Measurements from ENCODE around the gene ATP8A2.

The ATP8A2 gene

DNA sequence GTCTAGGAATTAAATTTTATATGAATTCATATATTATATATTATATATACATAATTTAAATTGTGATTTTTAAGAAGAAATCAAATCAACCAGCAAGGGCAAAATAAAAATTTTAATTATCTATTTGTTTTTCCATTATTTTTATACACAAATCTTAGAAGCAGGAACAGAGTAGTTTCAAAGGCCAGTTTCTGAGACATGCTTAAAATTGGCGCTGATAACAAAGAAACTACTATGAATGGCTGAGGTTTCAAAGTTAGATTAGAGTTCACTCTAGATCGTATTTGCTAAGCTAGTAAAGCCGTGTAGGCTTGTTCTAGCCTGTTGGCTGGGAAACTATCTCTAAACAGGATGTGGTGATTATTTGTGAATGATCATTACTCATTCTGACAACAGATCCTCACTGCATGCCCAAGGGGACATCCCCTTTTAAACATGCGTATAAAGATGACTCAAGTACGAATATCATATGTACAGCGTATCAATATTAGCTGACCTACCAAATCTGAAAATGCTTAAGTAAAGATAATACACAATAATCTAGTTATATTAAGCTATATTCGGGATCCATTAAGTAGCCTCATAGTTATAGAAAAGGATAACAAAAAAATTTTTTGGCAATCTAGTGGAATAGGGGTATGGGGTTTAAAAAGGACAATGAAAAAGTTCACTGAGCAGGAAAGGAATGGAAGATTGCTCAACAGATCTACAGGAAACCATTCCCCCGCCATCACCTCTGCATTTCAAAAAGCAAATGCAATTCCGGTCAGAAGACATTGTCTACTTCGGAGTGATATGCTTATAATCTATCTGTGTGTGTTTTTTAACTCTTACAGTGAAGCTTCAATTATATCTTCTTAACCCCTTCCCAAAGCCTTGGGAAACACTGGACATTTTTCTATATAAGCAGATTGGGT is 529.9 kb downstream of the ATP8A2 start:
- DNase-seq: peak; percentile 26

DNA sequence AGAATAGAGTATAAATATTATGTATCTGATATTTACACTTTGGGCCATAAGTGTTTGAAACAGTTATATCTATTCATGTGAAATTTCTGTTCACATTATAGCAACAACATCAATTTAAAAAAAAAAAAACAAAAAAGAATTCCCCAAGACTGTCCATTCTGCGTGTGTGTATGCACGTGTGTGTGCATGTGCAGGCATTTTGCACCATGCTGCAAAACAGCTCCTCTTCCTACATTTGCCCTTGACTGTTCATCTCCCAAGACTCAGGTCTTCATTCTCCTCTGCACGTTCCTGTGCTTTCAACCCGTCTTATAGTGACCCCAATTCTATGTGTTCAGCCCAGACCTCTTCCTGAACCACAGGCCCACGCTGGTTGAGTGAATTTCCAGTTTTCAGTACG is 530.7 kb downstream of the ATP8A2 start:
- no peak for DNase-seq

DNA sequence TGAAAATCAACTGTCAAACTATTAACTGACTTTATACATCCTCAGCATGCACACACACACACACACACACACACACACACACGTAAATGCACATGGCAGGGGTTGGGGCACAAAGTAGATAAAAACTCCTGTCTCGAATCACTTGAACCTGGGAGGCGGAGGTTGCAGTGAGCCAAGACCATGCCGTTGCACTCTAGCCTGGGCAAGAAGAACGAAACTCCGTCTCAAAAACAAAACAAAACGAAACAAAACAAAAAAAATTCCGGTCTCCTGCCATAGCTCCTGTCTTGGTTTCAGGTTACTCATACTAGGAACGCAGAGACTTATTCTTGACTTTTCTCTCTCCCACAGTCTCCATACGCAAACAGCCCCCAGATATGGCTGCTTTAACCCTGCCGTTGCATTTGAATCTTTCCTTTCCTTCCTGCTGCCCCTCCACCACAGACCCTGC is 531.1 kb downstream of the ATP8A2 start:
- no peak for DNase-seq

DNA sequence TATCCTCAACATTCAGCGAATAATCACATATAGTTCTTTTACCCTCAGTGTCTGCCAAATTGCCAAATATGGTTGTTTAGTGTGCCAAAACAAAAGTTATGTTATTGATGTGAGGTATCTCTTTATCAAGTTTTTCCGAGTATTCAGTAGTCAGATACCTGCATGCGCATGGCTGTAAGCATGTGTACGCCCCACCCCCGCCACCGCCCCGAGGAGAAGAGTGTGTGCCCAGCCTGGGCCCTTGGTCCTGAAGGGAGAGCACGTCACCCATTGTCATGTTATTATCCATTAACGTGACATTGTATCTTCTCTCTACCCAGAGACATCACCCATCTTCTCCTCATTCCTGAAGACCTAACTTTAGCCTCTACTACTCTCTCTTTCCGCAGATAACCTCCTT is 533.1 kb downstream of the ATP8A2 start:
- DNase-seq: no peak

DNA sequence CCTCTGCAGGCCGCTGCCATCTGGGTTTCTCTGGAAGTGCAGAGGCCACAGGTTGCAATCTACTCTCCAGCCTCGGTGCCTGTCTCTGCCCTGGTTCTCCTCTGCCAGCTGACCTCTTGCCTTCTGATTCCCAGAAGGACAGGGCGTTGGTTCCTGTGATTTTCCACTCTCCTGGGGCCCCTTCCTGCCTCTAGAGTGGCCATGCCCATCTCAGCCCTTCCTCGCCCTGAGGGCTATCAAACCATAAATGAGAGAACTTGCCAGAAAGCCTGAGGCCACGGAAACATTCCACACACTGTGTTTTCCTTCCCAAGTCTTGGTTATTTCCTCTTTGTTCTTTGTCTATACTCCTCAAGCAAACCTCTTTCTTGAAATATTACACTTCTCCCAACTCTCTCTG is 533.8 kb downstream of the ATP8A2 start:
- no peak for DNase-seq

DNA sequence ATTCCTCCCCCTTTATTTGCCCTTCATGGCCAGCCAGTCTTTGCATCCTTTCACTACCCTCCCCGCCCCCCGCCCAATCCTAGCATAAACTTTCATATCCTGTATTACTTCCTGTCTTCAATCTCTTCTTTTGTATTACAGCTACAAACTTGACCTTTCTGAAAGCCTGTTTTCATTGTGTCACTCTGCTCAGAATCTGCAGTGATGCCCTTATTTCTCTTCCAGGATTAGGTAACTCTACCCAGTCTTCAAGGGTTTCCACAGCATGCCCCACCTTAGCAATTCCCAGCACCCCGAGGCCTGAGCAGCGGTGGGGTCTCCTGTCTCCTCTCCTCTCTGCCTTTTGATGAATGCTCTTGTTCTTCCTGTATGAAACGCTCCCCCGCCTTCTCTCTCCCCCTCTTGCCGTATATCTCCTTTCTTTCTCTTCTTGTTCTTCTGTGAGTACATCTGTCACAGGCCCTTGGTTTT is 534.5 kb downstream of the ATP8A2 start:
- DNase-seq: no peak

DNA sequence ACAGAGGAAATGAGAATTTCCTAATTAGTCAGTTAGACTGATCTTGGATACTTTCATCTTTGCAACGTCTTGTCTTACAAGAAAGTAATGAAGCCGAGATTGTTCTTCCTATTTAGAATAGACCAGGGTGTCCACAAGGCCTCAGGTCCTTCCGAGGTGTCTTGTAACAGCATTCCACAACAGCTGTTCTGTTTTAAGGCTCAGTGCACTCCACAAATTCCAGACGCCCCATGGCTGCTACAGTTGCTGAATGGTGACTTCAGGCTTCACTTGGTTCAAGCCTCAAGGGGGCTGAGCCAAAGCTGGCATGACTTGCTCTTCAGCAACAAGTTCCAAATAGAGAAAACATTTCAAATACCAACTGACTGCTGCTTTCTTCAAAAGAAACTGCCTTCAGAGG is 536.6 kb downstream of the ATP8A2 start:
- DNase-seq: no peak

DNA sequence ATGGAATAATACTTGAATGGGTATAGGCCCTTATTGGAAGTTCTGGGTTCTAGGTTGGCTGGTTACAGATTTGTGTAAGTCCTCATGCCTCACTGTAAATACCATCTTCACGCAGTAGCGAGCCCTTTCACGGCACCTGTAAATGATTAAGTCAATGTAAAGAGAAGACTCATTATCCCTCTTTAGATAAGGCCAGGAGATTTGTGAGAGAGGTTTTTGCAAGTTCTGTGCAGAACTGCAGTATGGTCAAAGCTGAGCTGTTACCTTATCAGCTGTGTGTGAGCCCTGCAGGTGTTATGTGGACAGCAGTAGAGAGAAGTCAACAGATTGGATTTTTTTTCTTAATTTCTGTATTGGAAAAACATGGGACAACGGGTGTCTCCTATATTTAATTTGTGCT is 538.5 kb downstream of the ATP8A2 start:
- no peak for DNase-seq

DNA sequence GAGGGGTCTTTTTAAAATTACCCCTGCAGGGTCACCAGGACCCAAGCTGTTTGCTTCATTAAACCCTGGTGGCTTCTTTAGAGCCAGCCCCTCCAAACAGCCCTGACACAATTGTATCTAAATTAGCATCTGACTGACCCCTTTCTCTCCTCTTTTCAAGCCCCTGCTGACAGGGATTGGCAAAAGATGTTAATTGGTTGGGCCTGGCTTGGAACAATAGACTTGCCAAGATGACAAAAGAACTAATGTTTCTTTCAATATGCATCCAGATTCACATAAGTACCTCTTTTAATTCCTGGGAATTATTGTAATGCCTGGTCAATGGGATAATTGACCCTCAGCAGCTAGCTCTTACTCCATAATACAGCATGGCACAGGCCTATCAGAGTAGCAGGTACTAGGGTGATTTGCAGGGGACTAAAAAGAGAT is 539.2 kb downstream of the ATP8A2 start:
- no peak for DNase-seq

DNA sequence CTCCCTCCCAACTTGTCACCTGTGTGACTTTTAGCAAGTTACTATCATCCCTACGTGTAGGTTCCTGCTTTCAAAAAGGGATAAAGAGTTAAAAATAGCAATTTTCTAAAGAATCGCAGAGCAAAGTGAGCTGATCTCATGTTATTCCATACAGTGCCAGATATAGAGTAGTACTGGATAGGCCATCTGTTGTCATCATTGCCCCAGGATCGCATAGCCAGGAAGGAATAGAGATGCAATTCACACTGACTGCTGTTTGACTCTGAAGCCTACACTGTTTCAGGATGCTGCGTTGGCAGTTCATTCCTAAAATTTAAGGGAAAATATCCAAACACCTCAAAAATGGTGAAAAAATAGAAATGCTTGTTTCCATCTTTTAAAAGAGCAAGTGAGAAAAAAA is 541.2 kb downstream of the ATP8A2 start:
- no peak for DNase-seq

DNA sequence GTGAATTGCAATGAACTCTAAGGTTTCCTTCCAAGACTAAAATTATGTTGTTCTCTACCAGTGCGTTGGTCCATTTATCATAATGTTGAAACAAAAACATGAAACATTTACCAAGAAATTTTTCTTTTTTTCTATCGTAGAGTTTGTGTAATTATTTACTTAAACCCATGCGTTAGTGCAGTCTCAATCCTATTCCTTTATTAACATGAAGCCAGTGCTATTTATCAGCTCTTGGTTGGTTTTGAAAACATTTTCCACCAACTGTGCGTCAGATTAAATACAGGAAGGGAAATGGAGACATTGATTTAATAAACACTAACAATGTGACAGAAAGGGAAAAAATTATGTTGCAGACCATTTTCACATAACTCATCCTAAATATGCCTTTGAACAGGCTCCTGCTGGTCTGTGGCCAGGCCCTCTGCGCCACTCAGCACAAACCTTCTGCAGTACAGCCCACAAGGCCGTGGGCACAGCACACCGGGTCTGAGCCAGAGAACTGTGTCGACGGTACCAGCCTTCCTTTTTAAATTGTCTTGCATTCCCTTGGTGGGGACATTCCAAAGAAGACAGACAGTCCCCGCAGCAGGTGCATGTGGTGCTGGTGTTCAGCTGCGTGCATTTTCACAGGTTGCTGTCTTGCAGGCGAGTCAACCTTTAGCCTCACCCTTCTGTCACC is 544.2 kb downstream of the ATP8A2 start:
- DNase-seq: no peak

DNA sequence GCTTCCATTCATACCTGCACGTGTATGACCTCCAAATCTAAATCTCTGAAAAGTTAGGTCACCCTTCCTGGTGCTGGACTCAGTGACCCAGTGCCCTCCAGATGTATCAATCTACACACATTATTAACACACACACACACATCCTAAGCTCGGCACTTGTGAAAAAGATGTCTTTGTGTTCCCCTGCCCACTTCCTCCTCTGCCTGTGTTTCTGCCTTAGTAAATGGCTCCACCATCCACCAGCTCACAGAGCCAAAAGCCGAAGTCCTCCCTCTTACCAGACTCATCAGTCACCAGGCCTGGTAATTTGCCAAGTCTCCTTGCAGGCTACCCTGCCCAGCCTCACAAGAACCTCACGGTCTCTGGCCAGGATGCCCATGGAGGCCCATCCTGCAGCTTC is 548.5 kb downstream of the ATP8A2 start:
- DNase-seq: no peak

DNA sequence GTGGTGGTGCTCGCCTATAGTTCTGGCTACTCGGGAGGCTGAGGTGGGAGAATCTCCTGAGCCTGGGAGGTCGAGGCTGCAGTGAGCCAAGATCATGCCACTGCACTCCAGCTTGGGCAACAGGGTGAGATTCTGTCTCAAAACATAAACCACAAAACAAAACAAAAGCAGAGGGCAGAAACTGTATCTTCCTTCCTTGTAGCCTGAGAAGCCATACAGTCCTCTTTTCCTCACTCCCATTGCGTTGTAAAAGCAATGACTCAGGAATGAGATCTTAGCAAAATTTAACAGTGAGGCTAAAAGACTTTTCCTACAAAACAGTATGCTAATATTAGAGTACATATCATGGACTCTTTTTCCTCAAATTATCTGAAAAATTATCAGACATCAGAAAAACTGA is 549.2 kb downstream of the ATP8A2 start:
- no peak for DNase-seq

DNA sequence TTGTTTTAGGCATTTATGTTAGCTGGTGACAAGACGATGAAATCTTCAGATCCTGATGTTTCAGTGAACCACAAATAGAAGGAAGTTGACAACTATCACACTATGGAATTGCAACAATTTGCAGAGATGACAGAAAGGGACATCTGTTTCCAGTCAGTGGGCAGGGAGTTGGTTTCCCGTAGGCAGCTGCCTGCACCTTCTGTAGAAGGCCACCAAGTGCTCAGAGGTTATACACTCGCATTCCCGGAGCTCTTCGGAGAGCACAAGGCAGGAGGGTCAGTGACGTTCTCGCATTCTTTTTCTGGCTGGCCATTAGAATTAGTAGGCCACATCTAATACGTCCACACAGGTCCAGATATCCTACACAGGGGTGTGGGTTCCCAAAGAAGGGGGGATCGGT is 550.6 kb downstream of the ATP8A2 start:
- DNase-seq: no peak

DNA sequence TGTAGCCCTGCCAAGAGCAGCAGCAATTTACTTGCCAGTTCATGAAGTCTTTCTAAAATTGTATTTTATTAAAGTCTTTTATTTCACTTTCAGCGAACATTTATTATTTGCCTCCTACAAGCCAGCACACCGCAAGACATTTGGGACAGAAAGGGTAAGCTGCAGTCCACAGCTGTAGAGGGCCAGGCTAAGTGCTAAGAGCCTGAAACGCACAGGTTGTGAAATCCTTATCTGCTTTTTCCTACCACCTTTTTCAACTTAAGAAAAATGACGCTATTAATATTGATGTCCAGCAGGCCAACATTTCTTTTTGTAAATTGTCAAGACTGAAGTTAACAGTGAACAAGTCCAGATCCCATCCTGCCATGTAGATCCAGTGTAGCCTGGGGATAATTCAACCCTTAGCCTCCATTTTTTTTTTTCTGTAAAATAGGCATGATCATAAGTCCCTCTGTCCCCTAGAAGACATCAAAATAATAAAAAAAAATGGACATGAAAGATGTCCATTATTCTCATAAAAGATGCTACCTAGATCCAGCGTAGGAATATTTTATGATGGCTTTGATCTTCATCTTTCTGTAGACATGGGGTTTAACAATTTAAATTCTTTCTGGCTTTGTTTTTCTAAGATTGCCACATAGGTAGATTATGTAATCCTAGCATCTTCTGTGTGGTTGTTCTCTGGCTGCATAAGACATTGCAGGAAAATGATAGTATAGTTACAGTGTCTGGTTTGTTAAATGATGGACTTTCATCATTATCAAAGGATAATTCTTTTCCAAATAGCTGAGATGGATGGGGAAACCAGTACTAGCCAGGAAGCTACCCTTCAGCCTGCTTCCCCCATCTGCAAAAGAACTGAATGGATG is 551.7 kb downstream of the ATP8A2 start:
- DNase-seq: no peak

DNA sequence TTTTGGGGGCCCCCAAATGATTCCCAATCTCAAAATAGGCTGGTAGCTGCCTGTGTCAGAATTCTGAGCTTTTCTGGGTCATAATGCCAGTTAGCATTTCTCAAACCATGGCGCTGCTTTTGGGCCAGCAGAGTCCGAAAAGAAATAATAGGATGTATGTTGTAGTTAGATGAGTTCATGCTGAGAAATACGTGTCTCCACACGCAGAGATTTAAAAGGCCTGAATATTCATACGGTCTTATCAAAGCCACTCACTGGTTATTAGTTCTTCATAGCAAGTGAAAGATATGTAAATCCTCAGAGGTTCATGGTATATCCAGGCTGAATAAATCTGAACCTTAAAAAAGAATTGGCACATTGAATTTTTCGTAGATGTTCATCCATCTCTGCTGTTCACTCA is 555.6 kb downstream of the ATP8A2 start:
- DNase-seq: no peak

DNA sequence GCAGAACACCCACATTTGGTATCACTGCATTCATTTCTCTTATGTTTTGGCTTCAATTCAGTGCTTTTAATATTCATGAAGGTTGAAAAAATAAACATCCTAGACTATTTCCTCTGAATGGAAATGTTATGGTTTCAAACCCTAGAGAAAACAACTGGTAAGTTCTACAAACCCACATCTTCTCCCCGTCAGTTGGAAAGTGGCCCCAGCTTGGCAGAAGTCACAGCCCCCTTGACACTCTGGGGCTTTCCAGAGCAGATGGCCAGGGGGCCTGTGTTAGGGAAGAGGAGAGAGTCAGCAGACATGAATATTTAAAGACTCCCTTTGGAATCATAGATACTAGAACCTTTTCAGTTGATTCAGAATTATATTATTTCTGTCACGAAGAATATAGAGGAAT is 556.2 kb downstream of the ATP8A2 start:
- DNase-seq: no peak

DNA sequence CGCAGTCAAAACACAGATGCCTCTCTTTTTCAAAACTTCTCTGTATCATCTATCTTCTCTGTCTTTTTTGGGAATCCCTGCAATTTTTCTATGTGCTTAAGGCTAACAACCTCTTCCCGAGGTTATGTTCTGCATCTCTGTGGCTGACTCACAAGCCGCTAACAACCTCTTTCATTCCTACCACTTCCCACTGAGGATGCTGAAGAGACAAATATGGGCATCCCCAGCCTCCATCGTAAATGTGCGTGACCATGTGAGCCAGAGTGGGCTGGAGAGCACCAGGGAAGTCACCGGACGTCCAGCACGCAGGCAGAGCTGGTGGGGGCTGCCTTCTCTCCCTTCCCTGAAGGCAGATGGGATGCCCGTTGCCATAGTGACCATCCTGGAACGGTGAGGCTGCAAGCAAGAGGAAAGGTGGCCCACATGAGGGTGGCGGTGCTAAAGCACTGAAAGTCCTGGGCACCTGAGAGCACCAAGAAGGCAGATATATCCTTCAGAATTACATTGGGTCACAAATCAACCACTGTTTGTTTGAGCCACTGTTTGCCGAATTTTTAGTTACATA is 557.2 kb downstream of the ATP8A2 start:
- no peak for DNase-seq

DNA sequence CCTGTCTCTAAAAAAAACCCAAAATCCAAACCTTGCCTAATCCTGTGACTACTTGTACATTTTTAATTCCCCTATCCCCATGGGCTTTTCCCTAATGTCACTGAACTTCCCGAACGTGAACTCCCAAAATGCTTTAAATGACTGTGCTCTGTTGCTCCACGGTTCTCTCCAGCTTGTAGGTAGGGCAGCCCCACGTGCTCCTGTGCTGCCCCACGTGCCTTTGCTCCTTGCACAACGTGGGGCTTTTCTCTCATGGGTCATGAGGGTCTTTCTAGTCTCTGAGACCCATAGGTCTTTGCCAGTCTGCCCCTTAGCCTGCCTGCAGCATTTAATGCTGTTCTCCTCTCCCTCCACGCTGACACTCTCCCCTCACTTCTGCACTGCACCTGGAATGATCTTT is 558.0 kb downstream of the ATP8A2 start:
- DNase-seq: no peak

DNA sequence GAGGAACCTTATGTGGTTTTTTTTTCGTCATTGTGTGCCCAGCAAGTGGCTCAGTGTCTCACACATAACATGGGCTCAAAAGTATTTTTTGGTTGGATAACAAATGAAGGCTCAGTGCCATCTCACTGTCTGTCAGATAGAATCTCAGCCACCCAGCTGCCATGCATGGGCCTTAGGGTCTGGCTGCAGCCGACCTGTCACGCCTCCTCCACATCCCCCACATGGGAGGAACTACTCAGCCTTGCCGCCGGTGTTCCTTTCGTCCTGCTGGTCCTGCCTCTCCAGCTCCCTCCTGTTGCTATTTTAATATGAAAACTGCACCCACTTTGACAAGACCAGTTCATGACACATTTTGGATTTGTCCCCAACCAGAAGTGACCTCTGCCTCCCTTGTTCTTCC is 558.9 kb downstream of the ATP8A2 start:
- no peak for DNase-seq

DNA sequence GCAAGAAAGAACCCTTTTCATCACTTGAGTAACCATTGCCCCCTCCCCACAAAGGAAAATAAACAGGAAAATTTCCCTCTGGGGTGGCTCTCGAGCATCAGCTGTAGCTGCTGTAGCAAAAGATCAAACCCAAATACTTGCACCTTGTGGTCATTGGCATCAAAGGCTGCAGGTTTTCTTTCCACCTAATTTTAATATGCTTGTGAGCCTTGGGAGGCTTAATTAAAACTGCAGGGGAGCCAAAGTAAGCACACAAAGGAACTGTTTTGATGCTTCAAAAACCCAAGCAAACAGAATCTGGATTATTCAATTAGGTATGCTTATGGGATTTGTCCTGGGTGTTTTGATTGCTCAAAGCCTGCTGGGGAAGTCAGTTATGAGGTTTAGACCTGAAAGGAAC is 560.6 kb downstream of the ATP8A2 start:
- DNase-seq: no peak

DNA sequence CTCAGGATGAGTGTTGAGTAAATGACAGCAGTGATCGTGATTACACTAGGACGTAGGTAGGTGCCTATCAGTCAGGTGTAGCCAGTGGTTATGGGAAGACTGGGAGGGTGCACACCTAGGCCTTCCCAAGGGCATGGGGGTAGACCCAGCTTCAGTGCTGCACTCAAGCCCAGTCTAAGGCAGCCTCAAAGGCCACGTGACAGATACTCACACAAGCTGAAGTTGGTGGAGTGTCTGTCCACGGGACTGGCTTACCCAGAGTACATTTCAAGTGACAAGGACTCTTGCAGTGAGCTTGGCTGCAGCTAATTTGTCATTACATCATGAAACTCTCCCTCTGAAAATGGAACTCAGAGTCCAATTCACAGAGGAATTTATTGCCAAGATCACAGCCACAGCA is 561.7 kb downstream of the ATP8A2 start:
- DNase-seq: no peak

DNA sequence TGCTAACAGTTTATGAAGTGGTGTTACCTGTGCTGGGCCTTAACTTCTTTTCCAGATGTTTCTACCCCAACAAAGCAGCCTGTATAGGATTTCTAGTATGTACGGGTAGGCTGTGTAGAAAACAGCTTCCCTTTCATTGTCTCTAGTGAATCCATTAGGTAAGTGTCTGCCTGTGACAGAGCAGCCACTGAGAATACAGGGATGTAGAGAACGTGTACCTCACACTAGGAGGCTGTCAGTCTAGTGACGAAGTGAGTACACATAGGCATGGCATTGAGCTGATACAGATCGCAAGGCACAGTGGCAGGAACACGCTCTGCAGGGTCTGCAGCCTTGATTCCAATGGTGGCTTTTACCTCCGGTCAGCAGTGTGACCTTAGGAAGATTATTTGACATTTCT is 562.4 kb downstream of the ATP8A2 start:
- no peak for DNase-seq

Measured in activated gamma-delta T cell treated with Interleukin-2 at 50 U/mL for 16 hours (primary cell).